GM23248 (cell line): ENCODE measurements around the gene NAV2.

Experiments used
- EZH2 ChIP-seq: fragments of 200-600 bp; sonication (generic); IDR thresholded peaks from 2 replicates; pipeline ENCODE4 v1.6.1; 2018; ENCODE audit warnings: antibody characterized with exemption, mild to moderate bottlenecking; ENCODE audit not compliant: insufficient read depth, poor library complexity, severe bottlenecking
- EZH2phosphoT487 ChIP-seq: fragments of 200-600 bp; sonication (generic); IDR thresholded peaks from 2 replicates; pipeline ENCODE4 v1.6.1; 2018; ENCODE audit warnings: antibody characterized with exemption, moderate library complexity, mild to moderate bottlenecking, low read depth; ENCODE audit not compliant: insufficient read depth

DNA sequence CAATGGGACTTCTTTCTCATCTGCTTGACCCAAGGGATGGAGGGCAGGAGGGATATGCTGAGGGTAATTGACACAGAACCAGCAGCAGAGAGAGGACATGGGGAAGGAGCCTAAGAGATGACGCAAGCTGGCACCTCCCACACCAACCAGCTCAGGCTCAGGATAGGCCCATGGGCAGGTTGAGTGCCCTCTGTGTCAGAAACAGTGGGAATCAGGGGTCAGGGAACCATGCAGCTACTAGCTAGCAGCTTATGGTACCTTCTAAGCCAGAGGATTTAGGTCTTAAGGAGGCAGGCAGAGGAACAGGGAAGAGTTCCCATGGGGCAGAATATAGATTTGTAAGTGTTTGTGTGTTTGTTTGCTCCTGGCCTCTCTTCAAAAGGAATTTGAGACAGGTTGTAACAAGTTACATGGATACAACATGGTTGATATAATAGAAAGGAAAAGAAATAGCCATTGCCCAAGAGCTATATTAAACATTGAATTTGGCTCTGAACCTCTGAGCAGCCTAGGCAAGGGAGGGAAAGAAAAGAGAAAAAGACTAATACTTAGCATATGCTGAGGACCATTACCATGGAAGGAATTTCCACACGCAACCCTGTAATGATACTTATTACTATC is 39.9 kb upstream of the NAV2 start:
- TF ChIP-seq EZH2 (no peak), EZH2phosphoT487 (no peak)
